ENCODE results near the gene ANK3.

Gene ANK3

DNA sequence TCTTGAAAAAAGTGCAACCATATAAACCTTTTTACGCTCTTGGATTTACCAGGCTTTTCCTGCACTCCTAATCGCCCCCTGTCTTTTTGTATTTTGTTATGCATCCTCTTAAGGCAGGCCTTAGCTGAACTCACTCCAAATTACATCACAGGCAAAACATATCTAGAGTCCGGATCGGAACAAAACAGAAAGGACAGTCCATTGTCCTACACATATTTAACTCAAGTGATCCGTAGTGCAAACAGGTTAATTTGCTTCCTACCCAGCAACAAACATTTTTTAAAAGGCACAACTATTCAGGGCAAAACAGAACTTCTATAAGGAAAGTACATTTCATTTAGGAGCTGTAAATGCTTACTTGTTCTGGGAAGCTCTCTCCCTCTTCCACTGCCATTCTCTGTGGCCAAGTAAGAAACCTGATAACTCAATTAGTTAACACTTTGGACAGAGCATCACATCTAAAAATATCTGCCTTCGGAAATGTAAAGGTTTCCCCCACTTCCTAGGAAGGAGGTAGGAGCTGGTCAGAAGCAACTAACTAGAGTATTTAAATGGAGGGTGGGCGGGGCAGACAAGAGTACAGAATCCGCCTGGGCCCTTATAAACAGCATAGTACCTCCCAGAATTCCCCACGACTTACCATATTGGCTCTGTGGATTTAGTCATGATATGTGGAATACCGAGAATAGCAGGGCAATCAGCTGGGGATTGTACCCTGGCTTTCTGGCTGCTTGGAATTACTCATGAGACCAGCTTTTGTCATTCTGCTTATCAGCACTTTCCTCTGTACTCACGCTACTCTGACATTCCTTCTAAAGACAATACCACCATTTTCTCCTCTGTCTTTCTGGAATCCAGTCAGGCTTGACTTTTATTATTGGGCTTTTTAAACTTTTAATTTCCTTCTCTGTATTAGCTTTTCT lies 89.5 kb downstream of the ANK3 start:
- TF ChIP-seq, protein P1, sequence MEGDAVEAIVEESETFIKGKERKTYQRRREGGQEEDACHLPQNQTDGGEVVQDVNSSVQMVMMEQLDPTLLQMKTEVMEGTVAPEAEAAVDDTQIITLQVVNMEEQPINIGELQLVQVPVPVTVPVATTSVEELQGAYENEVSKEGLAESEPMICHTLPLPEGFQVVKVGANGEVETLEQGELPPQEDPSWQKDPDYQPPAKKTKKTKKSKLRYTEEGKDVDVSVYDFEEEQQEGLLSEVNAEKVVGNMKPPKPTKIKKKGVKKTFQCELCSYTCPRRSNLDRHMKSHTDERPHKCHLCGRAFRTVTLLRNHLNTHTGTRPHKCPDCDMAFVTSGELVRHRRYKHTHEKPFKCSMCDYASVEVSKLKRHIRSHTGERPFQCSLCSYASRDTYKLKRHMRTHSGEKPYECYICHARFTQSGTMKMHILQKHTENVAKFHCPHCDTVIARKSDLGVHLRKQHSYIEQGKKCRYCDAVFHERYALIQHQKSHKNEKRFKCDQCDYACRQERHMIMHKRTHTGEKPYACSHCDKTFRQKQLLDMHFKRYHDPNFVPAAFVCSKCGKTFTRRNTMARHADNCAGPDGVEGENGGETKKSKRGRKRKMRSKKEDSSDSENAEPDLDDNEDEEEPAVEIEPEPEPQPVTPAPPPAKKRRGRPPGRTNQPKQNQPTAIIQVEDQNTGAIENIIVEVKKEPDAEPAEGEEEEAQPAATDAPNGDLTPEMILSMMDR (IDR thresholded peaks at IDR 0.05; ENCODE audit: low read depth, low read length) = no peak; the same call in 1 of the 2 replicates
- no peak for DNase-seq (ENCODE audit: extremely low read depth, low read depth)

- TF ChIP-seq, protein P1 (IDR thresholded peaks at IDR 0.05; ENCODE audit: low read depth, low read length) = no peak
Observed at GRCh38 chr10:60299390-60299778, 90.3 kb downstream of the ANK3 start.

GRCh38 chr10:60298408-60299389 lies 91.0 kb downstream of the ANK3 start:
- TF ChIP-seq, protein P1 (IDR thresholded peaks at IDR 0.05; ENCODE audit: low read depth, low read length) = no peak
- no peak for DNase-seq (ENCODE audit: extremely low read depth, low read depth)

More at GRCh38 chr10:60299390-60299778, 90.3 kb downstream of the ANK3 start:
- DNase-seq (ENCODE audit: extremely low read depth, low read depth) = no peak

GRCh38 chr10:60296073-60296472 lies 93.6 kb downstream of the ANK3 start:
- no peak for DNase-seq (ENCODE audit: extremely low read depth, low read depth)
- TF ChIP-seq, protein P1 (IDR thresholded peaks at IDR 0.05; ENCODE audit: low read depth, low read length) = no peak

DNA sequence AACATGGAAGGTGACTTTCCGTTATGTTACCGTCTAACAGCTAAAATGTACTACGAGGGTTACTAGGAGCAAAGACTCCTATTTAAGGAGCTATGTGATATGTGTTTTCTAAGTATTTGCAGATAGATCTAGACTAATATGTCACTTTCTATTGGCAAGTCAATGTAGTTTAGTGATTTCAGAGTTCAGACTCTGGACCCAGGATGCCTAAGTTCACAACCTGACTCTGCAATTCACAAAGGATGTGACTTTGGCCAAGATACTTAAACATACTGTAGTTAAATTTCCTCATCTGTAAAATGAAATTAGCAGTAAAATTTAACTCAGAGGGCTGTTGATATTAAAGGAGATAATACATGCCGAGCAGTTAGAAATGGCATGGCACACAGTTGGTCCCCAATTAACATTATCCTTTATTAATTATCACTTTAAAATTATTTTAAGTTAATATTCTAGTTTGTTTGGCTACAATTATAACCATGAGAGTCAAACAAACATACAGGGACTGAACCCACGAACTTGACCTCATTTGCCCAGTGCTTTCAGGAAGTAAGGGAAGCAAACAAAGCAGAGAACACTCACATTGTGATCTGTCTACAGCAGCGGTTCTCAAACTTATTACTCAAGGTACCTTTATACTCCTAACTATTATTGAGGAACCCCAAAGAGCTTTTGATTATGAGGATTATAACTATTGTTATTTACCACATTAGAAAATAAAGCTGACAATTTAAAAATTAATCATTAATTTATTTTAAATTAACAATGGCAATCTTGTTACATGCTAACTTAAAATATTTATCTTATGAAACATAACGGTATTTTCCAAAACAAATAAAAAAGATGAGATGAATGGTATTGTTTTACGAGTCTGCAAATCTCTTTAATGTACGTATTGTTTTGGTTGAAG lies 94.4 kb downstream of the ANK3 start:
- DNase-seq (ENCODE audit: extremely low read depth, low read depth) = no peak
- TF ChIP-seq, protein P1 (IDR thresholded peaks at IDR 0.05; ENCODE audit: low read depth, low read length) = no peak

GRCh38 chr10:60293581-60294175 lies 96.0 kb downstream of the ANK3 start:
- no peak for DNase-seq (ENCODE audit: extremely low read depth, low read depth)
- TF ChIP-seq, protein P1 (IDR thresholded peaks at IDR 0.05; ENCODE audit: low read depth, low read length) = no peak
